22Rv1 (cell line): ENCODE measurements around the gene NEUROD2.

Experiments used
- ZFX ChIP-seq: fragments of 450-650 bp; IDR thresholded peaks from 2 replicates; pipeline ENCODE4 v1.6.1; 2017; ENCODE audit warnings: antibody characterized with exemption, borderline replicate concordance
- TF ChIP-seq, protein P1 (sequence below): fragments of 450-650 bp; IDR thresholded peaks from 2 replicates; pipeline ENCODE4 v1.5.1; 2017; ENCODE audit warnings: mild to moderate bottlenecking

GRCh38 chr17:39618956-39619785, 11.5 kb upstream of the NEUROD2 start:
- TF ChIP-seq, protein P1, sequence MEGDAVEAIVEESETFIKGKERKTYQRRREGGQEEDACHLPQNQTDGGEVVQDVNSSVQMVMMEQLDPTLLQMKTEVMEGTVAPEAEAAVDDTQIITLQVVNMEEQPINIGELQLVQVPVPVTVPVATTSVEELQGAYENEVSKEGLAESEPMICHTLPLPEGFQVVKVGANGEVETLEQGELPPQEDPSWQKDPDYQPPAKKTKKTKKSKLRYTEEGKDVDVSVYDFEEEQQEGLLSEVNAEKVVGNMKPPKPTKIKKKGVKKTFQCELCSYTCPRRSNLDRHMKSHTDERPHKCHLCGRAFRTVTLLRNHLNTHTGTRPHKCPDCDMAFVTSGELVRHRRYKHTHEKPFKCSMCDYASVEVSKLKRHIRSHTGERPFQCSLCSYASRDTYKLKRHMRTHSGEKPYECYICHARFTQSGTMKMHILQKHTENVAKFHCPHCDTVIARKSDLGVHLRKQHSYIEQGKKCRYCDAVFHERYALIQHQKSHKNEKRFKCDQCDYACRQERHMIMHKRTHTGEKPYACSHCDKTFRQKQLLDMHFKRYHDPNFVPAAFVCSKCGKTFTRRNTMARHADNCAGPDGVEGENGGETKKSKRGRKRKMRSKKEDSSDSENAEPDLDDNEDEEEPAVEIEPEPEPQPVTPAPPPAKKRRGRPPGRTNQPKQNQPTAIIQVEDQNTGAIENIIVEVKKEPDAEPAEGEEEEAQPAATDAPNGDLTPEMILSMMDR, result no peak
- TF ChIP-seq ZFX, result no peak
